Muscle of leg (tissue), 11 donors: Measurements from ENCODE around the gene BBS4. TPM values are rescaled to one million over a fixed set of nuclear protein-coding genes. Genes with fewer than 3 reads are reported as not detected.
"Not testable (repeated sequence)": the region's sequence is repeated elsewhere in the genome, so short reads cannot be mapped to it uniquely, and the experiment has no call there.

ENCODE experiments used
- DNase-seq: peaks from one replicate; pipeline ENCODE4 v3.0.0; 2013
- H3K27ac ChIP-seq: one replicate; pipeline ENCODE4 v1.5.1; 2013; ENCODE audit warnings: mild to moderate bottlenecking, low read length, control low read depth
- H3K27me3 ChIP-seq: one replicate; pipeline ENCODE4 v1.6.1; 2013; ENCODE audit warnings: low read length; ENCODE audit not compliant: control insufficient read depth, insufficient read depth
- H3K36me3 ChIP-seq: one replicate; pipeline ENCODE4 v1.6.1; 2013; ENCODE audit warnings: low read length; ENCODE audit not compliant: control insufficient read depth, insufficient read depth
- H3K4me1 ChIP-seq: one replicate; pipeline ENCODE4 v1.6.1; 2013; ENCODE audit warnings: low read length; ENCODE audit not compliant: control insufficient read depth, insufficient read depth
- H3K4me3 ChIP-seq: one replicate; pipeline ENCODE4 v1.5.1; 2013; ENCODE audit warnings: low read length, control low read depth
- H3K9me3 ChIP-seq: replicated peaks from 2 replicates; pipeline ENCODE4 v1.6.1; 2013; ENCODE audit warnings: low read depth, low read length; ENCODE audit not compliant: control insufficient read depth
- WGBS: methylation state at CpG from one replicate; pipeline ENCODE4 v1.1.5; 2013; ENCODE audit warnings: missing lambda C conversion rate; ENCODE audit not compliant: insufficient coverage; 5-methylcytosine and 5-hydroxymethylcytosine counted together
- polyA plus RNA-seq, 8 donors: library from polyadenylated mRNA; unstranded; fragments of 120-200 nt; gene quantifications; one replicate each; pipeline versions ENCODE4 v1.2.1 to v1.2.3, GENCODE V29; 2013; ENCODE audit warnings: inconsistent platforms in 1 of 8, low replicate concordance in 1 of 8; ENCODE audit not compliant: insufficient read length in 8 of 8, insufficient read depth in 1 of 8
- total RNA-seq: library from RNA; stranded (reverse); fragments of 120-200 nt; gene quantifications from one replicate; pipeline ENCODE4 v1.2.4, GENCODE V29; 2013

Gene BBS4
- total and polyA plus RNA-seq, 9 donors: 14.6 to 24.3 (median 18.5) TPM

- no CpG with 5 or more reads among the region's 1 CpG for WGBS
- not testable (repeated sequence) for H3K27ac ChIP-seq, H3K27me3 ChIP-seq, H3K4me3 ChIP-seq, DNase-seq, H3K4me1 ChIP-seq, H3K9me3 ChIP-seq
- peaks cover 22% of the 10 kb centered on the region for H3K36me3 ChIP-seq
Observed at GRCh38 chr15:72728249-72728648, 42.2 kb downstream of the BBS4 start.

DNA sequence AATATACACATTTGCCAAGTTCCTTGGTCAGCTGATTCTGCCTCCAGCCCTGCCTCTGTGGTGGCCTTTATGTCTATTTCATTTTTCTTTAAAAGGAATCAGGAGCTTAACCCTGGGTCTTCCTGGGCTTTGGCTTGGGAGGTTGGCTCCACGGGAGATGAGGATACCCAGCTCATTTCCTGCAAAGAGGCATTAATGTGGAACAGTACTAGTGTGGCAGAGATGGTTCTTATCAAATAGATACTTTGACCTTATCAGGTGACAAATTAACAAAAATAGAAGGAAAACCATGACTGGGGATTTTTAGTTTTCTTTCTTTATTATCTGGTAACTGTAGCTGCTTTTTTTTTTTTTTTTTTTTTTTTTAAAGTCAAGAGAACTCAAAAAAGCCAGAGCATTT, 42.8 kb downstream of the BBS4 start:
- WGBS: 40% methylated on average over 1 of the region's 1 CpG
- H3K27ac ChIP-seq: no peak overlapping the region
- H3K27me3 ChIP-seq: no peaks in the 10 kb centered on the region
- H3K4me3 ChIP-seq: no peak overlapping the region
- no peaks in the 10 kb centered on the region for H3K4me1 ChIP-seq
- peaks cover 22% of the 10 kb centered on the region for H3K36me3 ChIP-seq
- DNase-seq: no peak
- no peaks in the 10 kb centered on the region for H3K9me3 ChIP-seq

GRCh38 chr15:72732086-72732485, 46.1 kb downstream of the BBS4 start:
- H3K36me3 ChIP-seq: peaks cover 38% of the 10 kb centered on the region

GRCh38 chr15:72732516-72732915, 46.5 kb downstream of the BBS4 start:
- H3K36me3 ChIP-seq: peaks cover 37% of the 10 kb centered on the region
- 91% methylated on average over 3 of the region's 4 CpGs for WGBS

More at GRCh38 chr15:72732086-72732485, 46.1 kb downstream of the BBS4 start:
- Histone ChIP-seq H3K27me3 (no peaks in the 10 kb centered on the region), H3K27ac (no peak overlapping the region), H3K4me1 (no peaks in the 10 kb centered on the region), H3K4me3 (no peak overlapping the region), H3K9me3 (no peaks in the 10 kb centered on the region)
- DNase-seq: no peak

DNA sequence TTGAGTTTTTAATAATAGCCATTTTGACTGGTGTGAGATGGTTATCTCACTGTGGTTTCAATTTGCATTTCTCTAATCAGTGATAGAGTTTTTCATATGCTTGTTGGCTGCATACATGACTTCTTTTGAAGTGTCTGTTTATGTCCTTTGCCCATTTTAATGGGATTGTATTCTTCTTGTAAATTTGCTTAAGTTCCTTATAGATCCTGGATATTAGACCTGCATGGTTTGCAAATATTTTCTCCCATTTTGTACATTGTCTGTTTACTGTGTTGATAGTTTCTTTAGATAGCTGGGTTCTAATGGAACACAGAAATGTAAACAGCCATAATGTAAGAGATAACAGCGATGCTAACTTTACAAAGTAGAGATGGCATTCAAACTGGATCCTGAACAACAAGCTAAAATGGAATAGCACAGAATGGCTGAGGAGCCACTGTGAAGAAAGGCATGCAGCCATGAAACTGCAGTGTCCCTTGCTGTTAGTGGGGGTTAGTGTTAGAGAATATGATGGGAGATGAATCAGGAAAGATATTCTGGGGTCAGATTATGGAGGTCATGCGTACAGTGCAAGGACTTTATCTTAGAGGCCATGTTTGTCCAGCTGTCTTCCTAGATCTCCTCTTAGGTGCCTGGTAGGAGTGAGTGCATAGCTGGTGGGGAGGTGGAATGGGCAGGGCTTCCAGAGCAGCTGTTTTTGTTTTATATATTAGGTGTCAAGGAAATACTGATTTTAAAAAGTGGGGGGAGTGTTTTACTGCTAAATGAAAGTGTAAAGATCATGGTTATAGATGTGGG, 48.1 kb downstream of the BBS4 start:
- H3K9me3 ChIP-seq: no peaks in the 10 kb centered on the region
- no peaks in the 10 kb centered on the region for H3K4me1 ChIP-seq
- peaks cover 45% of the 10 kb centered on the region for H3K36me3 ChIP-seq
- H3K4me3 ChIP-seq: no peak overlapping the region
- DNase-seq: no peak
- H3K27me3 ChIP-seq: no peaks in the 10 kb centered on the region
- no peak overlapping the region for H3K27ac ChIP-seq
- WGBS: 97% methylated on average over 2 of the region's 2 CpGs

More at GRCh38 chr15:72732516-72732915, 46.5 kb downstream of the BBS4 start:
- H3K27ac ChIP-seq: no peak overlapping the region
- DNase-seq: no peak
- no peaks in the 10 kb centered on the region for H3K27me3 ChIP-seq
- no peaks in the 10 kb centered on the region for H3K9me3 ChIP-seq
- H3K4me3 ChIP-seq: no peak overlapping the region
- no peaks in the 10 kb centered on the region for H3K4me1 ChIP-seq

DNA sequence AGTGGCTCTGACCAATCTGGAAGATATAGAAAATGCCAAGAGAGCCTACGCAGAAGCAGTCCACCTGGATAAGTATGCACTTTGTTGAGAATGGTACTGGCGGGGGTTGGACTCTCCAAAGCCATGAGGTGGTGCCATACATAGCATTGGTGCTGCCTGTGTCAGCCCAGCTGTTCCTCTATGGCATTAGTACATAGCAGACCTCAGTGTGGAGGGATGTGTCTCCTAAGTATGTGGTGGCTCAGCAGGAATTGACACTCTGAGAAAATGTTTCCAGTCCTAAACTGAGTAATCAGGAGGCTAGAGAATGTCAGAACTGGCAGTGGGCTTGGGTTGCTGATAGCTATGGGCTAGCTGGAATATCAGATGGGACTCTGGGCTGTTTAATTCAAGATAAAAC, 49.1 kb downstream of the BBS4 start:
- Histone ChIP-seq H3K9me3 (no peaks in the 10 kb centered on the region), H3K4me1 (no peaks in the 10 kb centered on the region), H3K27me3 (no peaks in the 10 kb centered on the region), H3K36me3 (peaks cover 51% of the 10 kb centered on the region), H3K27ac (no peak overlapping the region), H3K4me3 (no peak overlapping the region)
- 94% methylated on average over 2 of the region's 2 CpGs for WGBS
- DNase-seq: peak; percentile 2

GRCh38 chr15:72737061-72737460, 51.1 kb downstream of the BBS4 start:
- Histone ChIP-seq H3K27ac (no peak overlapping the region), H3K9me3 (no peaks in the 10 kb centered on the region), H3K27me3 (no peaks in the 10 kb centered on the region), H3K36me3 (peaks cover 43% of the 10 kb centered on the region), H3K4me1 (no peaks in the 10 kb centered on the region), H3K4me3 (no peak overlapping the region)
- WGBS: no CpG with 5 or more reads among the region's 3 CpGs
- no peak for DNase-seq

DNA sequence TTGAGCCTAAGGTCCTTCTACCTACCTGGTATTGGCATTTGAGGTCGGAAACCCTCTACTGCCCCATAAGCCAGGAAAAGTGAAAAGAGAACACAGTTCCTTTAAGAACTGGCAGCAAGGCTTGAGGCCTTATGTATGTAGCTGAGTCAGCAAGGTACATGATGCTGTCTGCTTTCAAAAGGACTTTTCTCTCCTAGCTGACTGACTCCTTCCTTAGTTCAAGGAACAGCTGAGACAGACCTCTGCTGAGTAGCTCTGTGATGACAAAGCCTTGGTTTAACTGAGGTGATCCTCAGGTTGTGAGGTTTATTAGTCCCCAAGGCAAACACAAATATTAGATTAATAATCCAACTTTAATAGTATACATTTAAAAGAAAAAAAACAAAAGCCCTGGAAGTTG, 51.7 kb downstream of the BBS4 start:
- Histone ChIP-seq H3K4me1 (no peaks in the 10 kb centered on the region), H3K36me3 (peaks cover 40% of the 10 kb centered on the region), H3K9me3 (no peaks in the 10 kb centered on the region), H3K4me3 (no peak overlapping the region), H3K27ac (no peak overlapping the region), H3K27me3 (no peaks in the 10 kb centered on the region)
- WGBS: no CpG with 5 or more reads among the region's 1 CpG
- no peak for DNase-seq

GRCh38 chr15:72740219-72740618, 54.2 kb downstream of the BBS4 start:
- H3K27me3 ChIP-seq: no peaks in the 10 kb centered on the region
- no peaks in the 10 kb centered on the region for H3K4me1 ChIP-seq
- H3K4me3 ChIP-seq: no peak overlapping the region
- peak; percentile 6 for DNase-seq
- peaks cover 32% of the 10 kb centered on the region for H3K36me3 ChIP-seq
- no peaks in the 10 kb centered on the region for H3K9me3 ChIP-seq
- WGBS: no CpG with 5 or more reads among the region's 1 CpG
- H3K27ac ChIP-seq: no peak overlapping the region

- no peaks in the 10 kb centered on the region for H3K4me1 ChIP-seq
- H3K9me3 ChIP-seq: no peaks in the 10 kb centered on the region
- H3K27me3 ChIP-seq: no peaks in the 10 kb centered on the region
- no peak overlapping the region for H3K4me3 ChIP-seq
- peaks cover 22% of the 10 kb centered on the region for H3K36me3 ChIP-seq
- no peak overlapping the region for H3K27ac ChIP-seq
- no peak for DNase-seq
- WGBS: 100% methylated on average over 1 of the region's 2 CpGs
Observed at GRCh38 chr15:72749700-72750099, 63.7 kb downstream of the BBS4 start.
